Activated T-helper 1 cell treated with anti-CD3 and anti-CD28 coated beads, Interleukin-12 subunit alpha, Interleukin-12 subunit beta, Interleukin-2, Interleukin-4 antibody, amounts not matched to agents 30 ng/mL and 10 ng/mL and 1 ng/mL, durations not matched to agents 14 hours and 24 hours and 36 hours (primary cell): ENCODE results near the gene PFKFB4. TPM values are rescaled to one million over a fixed set of nuclear protein-coding genes. Genes with fewer than 3 reads are reported as not detected.

Source experiments
- DNase-seq: peaks from one replicate; pipeline ENCODE4 v3.0.0; 2021; ENCODE audit warnings: low spot score
- H3K27ac Mint-ChIP-seq: one replicate; pipeline ENCODE4 v1.8.0; 2021; ENCODE audit warnings: mild to moderate bottlenecking, mixed read lengths
- H3K27me3 Mint-ChIP-seq: one replicate; pipeline ENCODE4 v1.8.0; 2022; ENCODE audit warnings: mild to moderate bottlenecking, moderate library complexity, mixed read lengths; ENCODE audit not compliant: insufficient read depth
- H3K36me3 Mint-ChIP-seq: one replicate; pipeline ENCODE4 v1.8.0; 2021; ENCODE audit warnings: low read depth, mixed read lengths
- H3K4me1 Mint-ChIP-seq: one replicate; pipeline ENCODE4 v1.8.0; 2021; ENCODE audit warnings: low read depth, mixed read lengths
- H3K4me3 Mint-ChIP-seq: one replicate; pipeline ENCODE4 v1.8.0; 2021; ENCODE audit warnings: mild to moderate bottlenecking, moderate library complexity, mixed read lengths
- H3K9me3 Mint-ChIP-seq: one replicate; pipeline ENCODE4 v1.8.0; 2021; ENCODE audit warnings: mixed read lengths
- intact Hi-C: fragments of 100-400 bp; cut with micrococcal nuclease; formaldehyde crosslinking; loops from one replicate; pipeline ENCODE4 v1.15.1; 2024
- total RNA-seq: library from RNA; stranded (reverse); gene quantifications from 2 replicates; pipeline ENCODE4 v1.2.3, GENCODE V29; 2022

Gene PFKFB4
- total RNA-seq, result 11.7 and 15.5 TPM in 2 replicates

DNA sequence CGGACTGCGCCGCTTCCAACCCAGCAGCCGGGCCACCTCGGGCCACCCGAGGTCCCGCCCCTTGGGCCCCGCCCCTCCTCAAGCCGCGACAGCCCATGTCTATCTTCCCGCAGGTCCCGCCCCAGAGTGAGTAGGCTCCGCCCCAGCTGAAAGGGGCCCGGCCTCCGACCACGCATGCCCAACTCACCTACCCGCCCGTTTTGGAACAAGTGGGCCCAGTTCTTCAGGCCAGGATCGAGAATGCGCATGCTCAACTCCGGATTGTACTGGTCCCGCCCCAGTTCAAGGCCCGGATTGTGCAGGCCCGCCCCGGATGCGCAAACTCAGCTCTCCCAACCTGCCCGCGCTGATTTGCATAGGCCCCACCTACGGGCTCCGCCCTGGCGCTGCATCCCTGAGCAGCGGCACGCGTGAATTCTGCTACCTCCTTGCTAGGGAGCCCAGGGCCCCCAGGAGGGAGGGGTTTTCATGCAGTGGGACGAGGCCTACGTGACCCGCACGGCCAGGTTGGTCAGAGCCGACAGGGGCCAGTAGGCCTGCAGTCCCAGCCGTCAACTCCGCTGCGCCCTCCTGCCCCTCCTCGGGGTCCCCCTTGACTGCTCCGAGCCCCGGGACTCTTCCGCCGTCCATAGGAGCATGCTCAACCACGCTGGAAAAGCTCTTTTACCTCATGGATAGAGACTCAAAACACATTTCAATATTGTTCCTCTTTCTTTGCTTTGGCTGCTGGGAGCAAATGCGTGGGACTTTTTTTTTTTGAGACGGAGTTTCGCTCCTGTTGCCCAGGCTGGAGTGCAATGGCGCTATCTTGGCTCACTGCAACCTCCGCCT is at the start of gene PFKFB4:
Gene PFKFB4 (minus strand): TSS at position 8 of the 831 bp plus-strand sequence. CDS start 26 bp downstream, outside the sequence.
- Mint-ChIP-seq H3K4me1 (peaks cover 52% of the 10 kb centered on the region), H3K9me3 (no peaks in the 10 kb centered on the region), H3K4me3 (peak within 1 kb of the TSS; percentile 91), H3K27ac (peak within 1 kb of the TSS; percentile 90), H3K36me3 (peaks cover 9% of the 10 kb centered on the region), H3K27me3 (no peaks in the 10 kb centered on the region)
- intact Hi-C loops, result loop anchor here (1.0 to 10.0 kb wide), 17 partner anchors 78 to 1118 kb away; partner anchors contain the start of genes APEH, ARIH2, CCDC51 and CDC25A
- peak; percentile 100 for DNase-seq

DNA sequence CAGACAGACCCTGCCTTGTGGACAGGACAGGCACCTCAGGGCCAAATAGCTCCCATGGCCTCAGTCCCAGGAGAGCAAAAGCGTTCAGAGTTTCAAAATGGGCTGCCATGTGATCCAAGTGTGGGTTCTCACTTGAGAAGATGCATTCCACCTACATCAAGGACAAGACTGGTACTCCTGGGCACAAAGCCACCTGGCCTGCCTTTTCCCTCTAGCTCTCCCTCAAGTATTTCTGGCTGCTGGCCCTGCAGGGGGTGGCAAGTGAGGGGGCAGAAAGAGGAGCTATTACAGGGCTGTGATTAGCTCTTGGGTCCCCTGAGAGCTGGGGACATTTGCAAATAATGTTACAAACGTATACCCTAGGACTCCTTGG is 45.0 kb upstream of the PFKFB4 start:
- intact Hi-C loops, result no loop called here
- H3K4me3 Mint-ChIP-seq, result no peak overlapping the region
- H3K36me3 Mint-ChIP-seq, result peaks cover 34% of the 10 kb centered on the region
- no peaks in the 10 kb centered on the region for H3K4me1 Mint-ChIP-seq
- H3K27me3 Mint-ChIP-seq, result no peaks in the 10 kb centered on the region
- DNase-seq, result no peak
- no peaks in the 10 kb centered on the region for H3K9me3 Mint-ChIP-seq
- no peak overlapping the region for H3K27ac Mint-ChIP-seq

DNA sequence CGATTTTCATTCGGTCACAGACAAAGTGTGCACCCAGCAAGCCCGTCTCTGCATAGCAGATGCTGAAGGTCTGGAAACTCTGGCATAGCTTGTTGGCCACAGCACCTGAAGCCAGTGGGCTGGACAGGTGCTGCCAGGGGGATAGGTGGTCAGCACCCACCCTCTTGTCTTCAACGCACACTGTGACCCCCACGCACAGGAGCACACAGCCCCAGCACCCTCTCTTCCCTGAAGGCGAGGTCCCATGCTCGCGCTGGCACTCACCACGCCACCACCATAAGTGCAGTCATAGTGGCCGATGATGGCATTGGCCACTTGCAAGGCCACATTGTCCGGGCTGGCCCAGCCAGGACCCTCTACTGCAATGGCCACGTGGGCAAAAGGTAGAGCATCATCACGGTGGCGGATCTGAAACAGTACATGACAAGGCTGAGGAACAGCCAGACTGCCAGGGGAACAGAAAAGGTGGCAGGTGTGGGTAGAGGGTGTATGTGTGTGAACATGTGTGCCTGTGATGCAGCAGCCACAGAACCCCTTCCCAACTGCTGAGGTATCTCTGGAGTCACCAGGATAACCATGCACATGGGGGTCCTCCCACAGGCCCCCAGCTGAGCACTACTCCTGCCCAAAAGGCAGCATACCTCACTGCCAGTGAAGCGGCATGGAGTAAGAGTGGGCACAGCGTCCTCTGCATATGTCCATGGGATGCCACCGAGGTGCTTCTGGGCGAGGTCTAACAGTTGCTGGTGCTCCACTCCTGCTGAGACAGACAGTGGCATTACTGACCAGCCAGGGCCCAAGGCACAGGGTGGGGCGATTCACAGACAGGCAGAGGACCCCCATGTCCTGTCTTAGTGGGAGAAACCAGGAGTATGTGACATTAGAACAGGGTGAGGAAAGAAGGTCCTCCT is 44.4 kb upstream of the PFKFB4 start:
- no peak overlapping the region for H3K4me3 Mint-ChIP-seq
- H3K9me3 Mint-ChIP-seq, result no peaks in the 10 kb centered on the region
- intact Hi-C loops, result no loop called here
- peaks cover 34% of the 10 kb centered on the region for H3K36me3 Mint-ChIP-seq
- no peaks in the 10 kb centered on the region for H3K4me1 Mint-ChIP-seq
- H3K27ac Mint-ChIP-seq, result no peak overlapping the region
- peaks cover 3% of the 10 kb centered on the region for H3K27me3 Mint-ChIP-seq
- no peak for DNase-seq

DNA sequence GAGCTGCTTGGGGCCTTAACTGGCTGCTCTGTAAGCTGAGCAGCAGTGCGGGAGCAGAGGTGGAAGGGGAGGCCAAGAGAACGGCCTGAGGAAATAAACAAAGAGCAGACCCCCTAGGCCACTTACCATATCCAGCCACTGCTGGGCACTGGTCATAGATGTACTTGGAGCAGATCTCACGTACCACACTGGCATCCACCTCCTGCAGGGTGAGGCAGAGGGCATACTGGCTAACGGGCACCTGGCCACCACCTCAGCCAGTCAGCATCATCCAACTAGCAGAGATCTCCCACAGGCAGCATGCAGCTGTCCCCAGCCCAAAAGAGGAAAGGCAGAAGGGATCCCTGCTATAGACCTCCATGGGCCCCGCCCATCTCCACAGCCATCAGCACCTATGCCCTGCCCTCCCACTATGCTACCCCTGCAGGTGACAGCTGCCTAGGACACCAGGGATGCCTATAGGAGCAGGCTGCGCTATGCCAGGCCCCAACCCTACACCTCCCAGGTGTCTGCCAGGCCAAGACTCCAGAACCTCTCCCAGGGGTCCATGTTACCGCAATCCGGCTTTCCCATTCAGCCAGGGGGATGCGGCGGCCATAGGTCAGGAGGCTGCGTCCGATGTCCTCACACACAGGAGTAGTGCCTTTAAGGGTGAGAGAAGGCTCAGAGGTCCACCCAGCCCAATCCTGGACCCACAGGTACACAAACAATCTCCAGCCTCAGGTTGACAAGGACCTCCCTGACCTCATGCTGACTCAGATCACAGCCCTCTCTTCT is 43.1 kb upstream of the PFKFB4 start:
- H3K9me3 Mint-ChIP-seq, result no peaks in the 10 kb centered on the region
- no peak overlapping the region for H3K27ac Mint-ChIP-seq
- peaks cover 7% of the 10 kb centered on the region for H3K27me3 Mint-ChIP-seq
- no peaks in the 10 kb centered on the region for H3K4me1 Mint-ChIP-seq
- no peak for DNase-seq
- H3K4me3 Mint-ChIP-seq, result no peak overlapping the region
- peaks cover 28% of the 10 kb centered on the region for H3K36me3 Mint-ChIP-seq
- intact Hi-C loops, result no loop called here

DNA sequence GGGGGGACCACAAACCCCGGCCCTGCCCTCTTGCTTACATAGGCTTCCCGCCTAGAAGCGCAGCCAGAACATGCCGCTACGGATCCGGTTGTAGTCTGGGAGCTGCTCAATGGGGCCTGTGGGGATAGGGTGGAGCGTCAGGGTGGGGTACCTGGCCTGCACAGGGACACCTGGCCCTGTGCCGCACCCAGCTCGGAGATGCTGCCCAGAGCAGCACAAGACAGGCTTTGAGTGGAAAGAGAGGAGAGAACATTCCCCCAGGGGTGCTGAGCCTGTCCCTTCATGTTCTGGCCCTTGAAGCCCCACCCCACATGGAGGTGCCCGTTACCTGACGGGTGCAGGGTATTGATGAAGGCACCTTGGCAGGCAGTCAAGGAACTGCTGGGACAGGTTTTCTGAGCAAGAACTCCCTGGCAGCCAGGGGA is 42.5 kb upstream of the PFKFB4 start:
- peaks cover 23% of the 10 kb centered on the region for H3K36me3 Mint-ChIP-seq
- no peak overlapping the region for H3K4me3 Mint-ChIP-seq
- intact Hi-C loops, result no loop called here

DNA sequence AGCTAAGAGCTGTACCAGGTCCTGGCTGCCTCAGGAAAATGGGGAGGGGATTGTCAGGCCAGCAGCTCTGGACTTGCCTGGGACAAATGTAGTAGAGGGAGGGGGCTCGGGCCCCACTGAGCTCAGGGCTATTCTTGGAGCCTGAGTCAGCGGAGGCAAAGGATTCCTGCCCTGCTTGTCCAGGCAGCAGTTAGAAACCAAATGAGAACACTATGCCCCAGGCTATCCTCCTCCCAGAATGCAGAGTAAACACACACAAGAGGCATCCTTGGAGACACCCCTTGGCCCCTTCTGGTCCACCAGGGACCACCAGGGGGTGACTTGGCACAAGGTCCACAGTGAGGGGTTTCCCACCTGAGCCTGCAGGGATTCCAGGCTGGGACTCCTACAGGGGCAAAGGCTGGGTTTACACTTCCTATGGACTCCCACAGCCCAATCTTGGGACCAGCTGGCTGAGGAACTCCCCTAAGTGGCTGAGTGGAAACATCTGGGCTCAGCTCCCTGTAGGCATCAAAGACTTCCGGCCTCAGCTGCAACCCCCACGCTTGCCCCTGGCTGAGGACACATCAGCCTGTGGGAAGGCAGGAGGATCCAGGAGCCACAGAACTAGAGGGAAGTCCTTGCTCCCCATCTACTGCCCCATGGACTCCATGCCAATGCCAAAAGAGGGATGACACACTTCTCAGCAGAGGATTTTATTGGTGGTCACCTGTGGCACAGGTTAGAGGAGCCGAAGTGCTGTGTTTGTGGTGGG is 41.9 kb upstream of the PFKFB4 start:
- intact Hi-C loops, result no loop called here
- no peaks in the 10 kb centered on the region for H3K4me1 Mint-ChIP-seq
- H3K36me3 Mint-ChIP-seq, result peaks cover 23% of the 10 kb centered on the region
- DNase-seq, result no peak
- H3K4me3 Mint-ChIP-seq, result no peak overlapping the region
- peaks cover 11% of the 10 kb centered on the region for H3K27me3 Mint-ChIP-seq
- no peak overlapping the region for H3K27ac Mint-ChIP-seq
- H3K9me3 Mint-ChIP-seq, result no peaks in the 10 kb centered on the region

More for the DNA sequence above, 42.5 kb upstream of the PFKFB4 start:
- no peak for DNase-seq
- no peaks in the 10 kb centered on the region for H3K9me3 Mint-ChIP-seq
- no peak overlapping the region for H3K27ac Mint-ChIP-seq
- H3K27me3 Mint-ChIP-seq, result peaks cover 11% of the 10 kb centered on the region
- H3K4me1 Mint-ChIP-seq, result no peaks in the 10 kb centered on the region

DNA sequence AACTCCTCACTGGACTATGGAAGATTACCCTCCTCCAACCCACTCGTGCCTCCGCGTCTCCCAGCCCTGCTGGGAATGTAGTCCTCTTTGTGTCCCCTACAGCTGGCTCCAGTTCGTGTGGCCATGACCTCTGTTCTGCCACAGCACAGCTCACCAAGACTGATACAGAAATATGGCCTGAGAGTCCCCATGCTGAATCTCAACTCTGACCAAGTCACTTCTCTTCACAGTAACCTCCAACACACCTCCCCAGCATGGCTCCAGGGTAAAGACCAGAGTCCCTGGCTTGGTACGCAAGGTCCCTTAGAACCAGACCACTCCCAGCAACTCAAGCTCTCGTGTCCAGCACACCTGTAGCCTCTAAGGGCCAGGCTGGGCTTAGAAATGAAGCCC is 40.8 kb upstream of the PFKFB4 start:
- H3K4me3 Mint-ChIP-seq, result no peak overlapping the region
- H3K27me3 Mint-ChIP-seq, result peaks cover 11% of the 10 kb centered on the region
- intact Hi-C loops, result no loop called here
- DNase-seq, result no peak
- no peaks in the 10 kb centered on the region for H3K4me1 Mint-ChIP-seq
- peaks cover 18% of the 10 kb centered on the region for H3K36me3 Mint-ChIP-seq
- H3K9me3 Mint-ChIP-seq, result no peaks in the 10 kb centered on the region
- no peak overlapping the region for H3K27ac Mint-ChIP-seq

DNA sequence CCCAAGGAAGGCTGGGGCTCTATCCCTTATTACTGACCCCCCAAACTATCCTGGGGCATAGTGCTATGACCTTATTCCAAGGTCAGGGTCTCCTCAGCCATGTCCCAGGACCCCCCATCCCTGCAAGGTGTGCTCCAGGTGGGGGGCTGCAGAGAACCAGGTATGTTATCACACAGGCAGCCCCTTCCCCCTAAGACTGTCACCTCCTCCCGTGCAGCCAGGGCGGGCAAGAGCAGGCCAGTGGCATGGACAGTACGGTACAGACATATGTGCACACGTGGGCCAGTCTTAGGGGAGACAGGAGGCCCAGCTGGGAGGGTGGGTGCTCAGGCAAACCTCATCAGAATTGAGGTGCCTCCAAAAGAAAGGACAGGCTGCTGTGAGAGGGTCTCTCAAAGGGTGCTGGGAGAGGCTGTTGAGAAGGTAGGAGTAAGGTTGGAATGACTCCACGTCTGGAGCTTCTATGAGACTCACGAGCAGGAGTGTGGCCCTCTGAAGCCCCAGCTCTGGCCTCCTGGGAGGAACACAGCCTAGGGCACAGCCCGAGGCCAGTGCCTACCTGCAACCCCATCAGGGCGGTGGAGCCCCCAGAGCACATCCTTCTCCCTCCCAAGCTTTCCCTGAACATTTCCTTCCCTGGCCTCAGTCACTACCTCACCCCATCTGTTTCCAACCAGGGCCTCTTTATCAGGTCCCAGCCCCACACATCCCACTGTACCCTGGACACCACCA is 40.2 kb upstream of the PFKFB4 start:
- intact Hi-C loops, result no loop called here
- Mint-ChIP-seq H3K36me3 (peaks cover 16% of the 10 kb centered on the region), H3K4me1 (no peaks in the 10 kb centered on the region)

DNA sequence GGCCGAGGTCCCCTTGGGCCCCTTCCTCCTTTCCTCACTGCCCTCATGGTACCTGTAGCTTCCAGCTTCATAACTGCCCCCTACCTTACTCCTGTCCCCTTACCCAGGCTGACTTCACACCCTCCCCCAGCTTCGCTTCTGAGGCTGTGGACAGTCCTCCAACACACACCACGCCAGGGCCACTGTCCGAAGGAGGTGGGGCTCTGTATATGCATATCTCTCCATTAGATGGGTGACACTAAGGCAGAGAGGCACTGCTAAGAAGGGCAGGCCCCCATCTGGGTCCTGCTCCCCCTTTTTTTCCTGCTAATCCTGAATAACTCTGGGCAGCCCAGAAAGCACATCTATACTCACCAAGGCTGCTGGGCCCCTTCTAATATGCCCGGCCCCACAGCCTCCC is 39.6 kb upstream of the PFKFB4 start:
- intact Hi-C loops, result no loop called here
- no peak overlapping the region for H3K4me3 Mint-ChIP-seq
- DNase-seq, result no peak
- peaks cover 16% of the 10 kb centered on the region for H3K36me3 Mint-ChIP-seq
- no peaks in the 10 kb centered on the region for H3K4me1 Mint-ChIP-seq
- H3K9me3 Mint-ChIP-seq, result no peaks in the 10 kb centered on the region
- H3K27ac Mint-ChIP-seq, result no peak overlapping the region
- H3K27me3 Mint-ChIP-seq, result peaks cover 11% of the 10 kb centered on the region

More for the DNA sequence above, 40.2 kb upstream of the PFKFB4 start:
- Mint-ChIP-seq H3K9me3 (no peaks in the 10 kb centered on the region), H3K27ac (no peak overlapping the region), H3K27me3 (peaks cover 11% of the 10 kb centered on the region), H3K4me3 (no peak overlapping the region)
- no peak for DNase-seq

DNA sequence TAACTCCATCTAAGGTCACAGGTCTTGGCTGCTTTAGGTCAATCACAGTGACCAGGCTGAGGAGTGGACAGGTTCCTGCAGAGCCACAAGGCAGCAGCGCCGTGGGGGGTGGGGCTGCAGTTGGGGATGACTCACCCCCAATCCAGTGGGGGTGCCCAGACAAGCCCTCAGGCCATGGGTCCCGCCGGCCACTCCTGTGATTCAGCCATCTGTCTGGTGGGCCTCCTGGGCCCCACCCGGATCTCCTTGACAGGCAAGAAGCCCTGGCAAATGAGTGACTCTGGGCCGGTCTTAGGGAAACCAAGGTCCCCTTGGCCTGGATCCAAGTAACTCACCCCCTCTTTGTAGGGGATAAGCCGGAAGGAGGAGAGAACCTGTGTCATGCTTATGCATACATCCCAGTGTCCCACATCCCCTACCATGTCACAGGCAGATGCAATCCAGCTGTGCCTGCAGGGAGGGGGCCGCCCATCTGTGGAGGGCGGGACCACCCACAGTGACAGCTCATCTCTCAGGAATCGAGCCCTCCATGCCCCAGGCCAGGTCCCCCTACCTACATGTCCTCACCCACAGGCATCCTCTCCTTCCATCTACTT is 39.0 kb upstream of the PFKFB4 start:
- no peaks in the 10 kb centered on the region for H3K4me1 Mint-ChIP-seq
- peaks cover 13% of the 10 kb centered on the region for H3K36me3 Mint-ChIP-seq
- H3K9me3 Mint-ChIP-seq, result no peaks in the 10 kb centered on the region
- DNase-seq, result no peak
- no peak overlapping the region for H3K4me3 Mint-ChIP-seq
- intact Hi-C loops, result no loop called here
- H3K27ac Mint-ChIP-seq, result no peak overlapping the region
- peaks cover 14% of the 10 kb centered on the region for H3K27me3 Mint-ChIP-seq

DNA sequence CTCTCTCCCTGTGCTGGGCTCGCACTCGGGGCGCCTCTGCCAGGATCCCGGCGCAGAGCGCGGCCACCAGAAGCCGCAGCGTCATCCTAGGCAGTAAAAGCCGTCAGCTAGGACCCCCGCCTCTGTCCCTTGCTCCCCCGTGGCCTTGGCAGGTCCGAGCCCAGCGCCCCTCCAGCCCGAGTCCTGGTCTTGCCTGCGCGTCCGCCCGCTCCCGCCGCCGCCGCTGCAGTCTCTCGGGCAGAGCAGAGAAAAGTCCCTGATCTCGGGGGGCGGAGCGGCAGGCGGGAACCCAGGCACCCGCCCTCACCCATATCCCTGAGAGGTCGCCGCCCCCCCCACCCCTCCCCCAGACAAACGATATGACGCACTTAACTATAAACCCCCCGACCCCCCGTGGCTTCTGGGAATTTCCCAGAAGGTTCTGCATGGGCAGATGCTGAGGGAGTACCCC is 38.5 kb upstream of the PFKFB4 start, which contains the start of gene COL7A1:
Gene COL7A1 (minus strand): TSS at position 255 of the 451 bp plus-strand sequence. CDS start 170 bp downstream, at position 85.
- no peaks in the 10 kb centered on the region for H3K4me1 Mint-ChIP-seq
- H3K36me3 Mint-ChIP-seq, result peaks cover 11% of the 10 kb centered on the region
- H3K9me3 Mint-ChIP-seq, result no peaks in the 10 kb centered on the region
- H3K27ac Mint-ChIP-seq, result no peak within 1 kb of the TSS
- intact Hi-C loops, result no loop called here
- no peak for DNase-seq
- H3K4me3 Mint-ChIP-seq, result no peak within 1 kb of the TSS
- peaks cover 14% of the 10 kb centered on the region for H3K27me3 Mint-ChIP-seq
